HG02759 (cell line): ENCODE data around the gene TATDN3.
"Not testable (repeated sequence)": the region's sequence is repeated elsewhere in the genome, so short reads cannot be mapped to it uniquely, and the experiment has no call there.

Experiments
- ATAC-seq: cut with Tn5 transposase; IDR thresholded peaks from one replicate; pipeline ENCODE4 v1.9.1; 2021; ENCODE audit warnings: mild to moderate bottlenecking, moderate library complexity; ENCODE audit not compliant: unreplicated experiment

The TATDN3 gene

DNA sequence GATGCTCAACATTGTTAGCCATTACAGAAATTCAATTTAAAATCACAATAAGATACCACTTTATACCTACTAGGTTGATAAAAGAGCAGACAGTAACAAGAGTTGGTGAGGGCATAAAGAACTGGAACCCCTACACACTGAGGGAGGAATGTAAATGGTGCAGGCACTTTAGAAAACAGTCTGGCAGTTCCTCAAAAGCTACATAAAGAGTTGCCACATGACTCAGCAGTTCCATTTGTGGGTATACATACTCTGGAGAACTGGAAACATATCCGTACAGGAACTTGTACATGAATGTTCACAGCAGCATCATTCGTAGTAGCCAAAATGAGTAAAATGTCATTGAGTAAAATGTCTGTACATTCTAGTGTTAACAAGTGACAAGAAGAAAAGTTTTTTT is 17.1 kb upstream of the TATDN3 start:
- ATAC-seq = no peak

DNA sequence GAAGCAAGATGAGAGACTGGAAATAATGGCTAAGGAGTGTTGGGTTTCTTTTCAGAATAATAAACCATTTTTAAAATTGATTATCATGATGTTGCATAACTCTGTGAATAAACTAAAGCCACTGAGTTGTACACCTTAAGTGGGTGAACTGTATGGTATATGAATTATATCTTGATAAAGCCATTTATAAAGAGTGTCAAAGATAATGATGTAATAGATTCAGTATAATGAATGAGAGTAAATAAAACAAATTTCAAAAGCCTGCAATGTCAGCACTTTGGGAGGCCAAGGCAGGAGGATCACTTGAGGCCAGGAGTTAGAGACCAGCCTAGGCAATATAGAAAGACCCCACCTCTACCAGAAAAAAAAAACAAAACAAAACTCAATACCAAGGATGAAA is 16.5 kb upstream of the TATDN3 start:
- ATAC-seq = no peak

DNA sequence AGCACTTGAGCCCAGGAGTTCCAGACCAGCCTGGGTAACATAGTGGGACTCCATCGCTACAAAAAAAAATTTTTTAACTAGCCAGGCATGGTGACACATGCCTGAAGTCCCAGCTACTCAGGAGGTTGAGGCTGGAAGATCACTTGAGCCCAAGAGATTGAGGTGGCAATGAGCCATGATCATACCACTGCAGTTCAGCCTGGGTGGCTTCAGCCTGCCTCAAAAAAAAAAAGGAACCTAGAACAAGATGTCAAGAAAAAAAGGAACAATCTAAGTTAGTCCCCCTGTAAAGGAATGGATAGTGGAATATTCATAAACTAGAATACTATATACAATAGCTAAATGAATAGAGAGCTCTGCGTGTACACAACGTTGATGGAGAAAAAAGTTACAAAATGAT is 14.5 kb upstream of the TATDN3 start:
- no peak for ATAC-seq

GRCh38 chr1:212779086-212779485 is 12.6 kb upstream of the TATDN3 start:
- ATAC-seq = not testable (repeated sequence)

DNA sequence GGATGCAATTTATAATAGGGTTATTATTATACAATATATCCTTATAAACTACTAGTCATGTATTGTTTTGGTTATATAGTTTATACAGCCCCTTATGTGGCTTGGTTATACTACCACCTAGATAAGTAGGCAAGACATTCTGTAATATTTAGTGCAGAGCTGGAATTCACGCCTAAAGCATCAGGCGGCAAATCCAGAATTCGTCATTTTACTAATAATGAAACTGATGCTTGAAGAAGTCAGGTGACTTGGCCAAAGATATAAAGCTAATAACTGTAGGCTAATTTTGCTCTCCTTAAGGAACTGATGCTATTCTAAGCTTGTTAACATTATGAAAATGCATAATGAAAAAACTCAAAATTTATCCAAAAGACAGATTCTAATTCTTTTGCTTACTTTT is 10.9 kb upstream of the TATDN3 start:
- ATAC-seq = no peak

DNA sequence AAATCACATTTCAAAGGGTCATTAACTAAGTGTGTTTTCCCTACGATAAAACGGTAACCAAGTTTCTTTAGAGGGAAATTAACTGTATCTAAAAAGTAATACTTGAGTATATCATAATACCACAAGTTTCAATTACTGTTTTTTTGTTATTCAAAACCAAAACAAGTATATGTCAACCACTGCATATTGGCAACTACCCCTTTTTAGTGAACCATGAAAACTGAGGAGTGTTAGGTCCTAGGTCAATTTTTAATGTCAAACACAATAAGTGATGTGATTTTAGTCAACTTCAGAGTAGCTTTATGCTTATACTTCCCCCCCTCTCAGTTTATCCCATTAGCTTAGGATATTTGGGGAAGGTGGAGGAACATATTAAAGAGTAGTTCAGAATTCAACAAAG is 10.5 kb upstream of the TATDN3 start:
- ATAC-seq = no peak

DNA sequence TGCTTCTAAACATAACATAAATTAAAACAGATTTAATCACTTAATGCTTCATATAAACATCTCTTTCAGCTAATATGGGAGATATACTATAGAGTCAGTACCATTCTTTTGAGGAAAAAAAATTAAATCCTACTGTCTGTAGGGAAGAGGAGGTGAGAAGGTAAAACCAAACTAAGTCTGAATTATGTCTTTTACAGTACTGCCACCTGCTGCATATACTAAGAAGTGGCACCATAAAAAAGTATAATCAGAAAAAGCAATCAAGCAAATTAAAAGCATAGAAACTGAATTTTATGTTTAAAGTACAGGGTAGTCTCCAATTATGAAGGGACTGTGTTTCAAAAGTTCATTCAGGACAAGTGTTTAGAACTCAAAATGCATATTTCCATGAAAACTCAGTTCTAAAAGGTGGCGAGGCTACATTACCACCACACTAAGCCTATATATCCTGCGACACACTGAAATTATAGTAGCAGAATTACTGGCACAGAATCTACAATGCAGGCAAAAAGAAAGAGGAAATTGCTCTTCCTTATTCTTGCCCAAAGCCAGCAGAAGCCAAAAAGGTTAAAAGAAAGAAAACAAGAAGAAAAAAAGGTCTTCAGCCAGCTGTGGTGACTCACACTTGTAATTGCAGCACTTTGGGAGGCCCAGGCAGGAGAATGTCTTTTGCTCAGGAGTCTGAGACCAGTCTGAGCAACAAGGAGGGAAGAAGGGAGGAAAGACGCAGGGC is 9.1 kb upstream of the TATDN3 start:
- ATAC-seq = no peak

DNA sequence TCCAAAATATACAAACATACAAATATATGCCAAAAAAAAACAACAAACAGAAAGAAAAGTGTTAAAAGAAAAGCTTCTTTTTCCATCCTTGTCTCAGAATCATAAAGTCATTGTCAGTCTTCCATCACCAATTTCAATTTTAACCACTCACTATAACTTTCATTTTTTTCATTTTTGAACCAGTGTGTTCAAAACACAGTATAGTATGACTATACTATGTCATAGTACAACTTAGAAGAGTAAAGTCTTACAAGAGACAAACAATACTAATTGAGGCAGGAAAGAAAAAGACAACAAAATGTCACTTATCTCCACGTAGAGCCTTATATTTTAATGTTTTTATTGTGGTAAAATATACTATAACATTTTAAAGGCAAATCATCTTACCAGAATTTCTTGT is 7.7 kb upstream of the TATDN3 start:
- no peak for ATAC-seq

GRCh38 chr1:212785871-212786270 is 5.8 kb upstream of the TATDN3 start:
- no peak for ATAC-seq

- peak; percentile 41 for ATAC-seq
These were observed 426 bp upstream of the TATDN3 start for GRCh38 chr1:212791261-212791675.

DNA sequence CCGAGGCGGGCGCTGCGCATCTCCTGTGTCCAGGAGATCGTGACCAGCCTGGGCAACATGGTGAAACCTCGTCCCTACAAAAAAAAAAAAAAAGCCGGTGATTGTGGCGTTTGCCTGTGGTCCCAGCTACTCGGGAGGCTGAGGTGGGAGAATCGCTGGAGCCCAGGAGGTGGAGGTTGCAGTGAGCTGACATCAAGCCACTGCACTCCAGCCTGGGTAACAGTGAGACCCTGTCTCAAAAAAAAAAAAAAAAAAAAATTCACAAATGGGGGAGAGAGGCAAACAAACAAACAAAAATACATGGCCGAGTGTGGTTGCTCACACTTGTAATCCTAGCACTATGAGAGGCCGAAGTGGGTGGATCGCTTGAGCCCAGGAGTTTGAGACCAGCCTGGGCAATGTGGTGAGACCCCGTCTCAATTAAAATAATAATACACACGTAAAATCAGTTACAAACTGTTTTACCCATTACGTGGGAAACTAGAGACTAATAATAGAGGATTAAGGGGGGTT is 758 bp downstream of the TATDN3 start:
- ATAC-seq = no peak

DNA sequence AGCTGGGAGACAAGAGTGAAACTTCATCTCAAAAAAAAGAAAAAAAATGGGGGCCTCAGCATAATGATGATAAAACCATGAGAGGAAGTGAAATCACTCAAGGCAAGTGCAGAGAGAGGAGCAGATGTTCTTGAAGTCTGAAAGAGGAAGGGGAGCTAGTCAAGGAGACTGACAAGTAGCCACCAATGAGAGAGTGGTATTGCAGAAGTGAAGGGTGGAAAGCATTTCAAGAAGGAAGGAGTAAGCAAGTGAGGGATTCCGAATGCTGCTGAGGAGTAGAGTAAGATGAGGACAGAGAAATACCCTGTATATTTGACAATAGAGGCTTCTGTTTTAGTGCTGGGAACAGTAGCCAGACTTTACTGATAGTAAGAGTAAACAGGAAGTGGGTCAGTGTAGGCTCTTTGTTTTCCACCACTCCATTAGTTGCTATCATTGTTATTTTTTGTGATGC is 2.9 kb downstream of the TATDN3 start:
- peak; percentile 74 for ATAC-seq

DNA sequence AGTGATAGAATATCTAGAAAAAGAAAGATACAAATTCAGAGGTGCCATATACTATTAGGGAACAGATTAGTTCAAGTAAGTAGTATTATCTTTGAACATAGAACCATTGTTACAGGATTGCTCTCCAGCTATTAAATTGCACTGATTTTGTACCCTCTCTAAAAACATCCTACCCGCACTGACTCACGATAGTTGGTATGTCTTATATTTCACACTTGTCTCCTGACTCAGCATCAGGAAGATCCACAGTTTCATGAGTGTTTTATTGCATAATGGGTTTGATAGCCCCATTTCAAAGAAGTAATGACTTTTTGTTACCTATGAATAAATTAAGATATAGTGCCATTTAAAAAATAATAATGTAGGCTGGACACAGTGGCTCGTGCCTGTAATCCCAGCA is 6.0 kb downstream of the TATDN3 start:
- ATAC-seq = no peak

DNA sequence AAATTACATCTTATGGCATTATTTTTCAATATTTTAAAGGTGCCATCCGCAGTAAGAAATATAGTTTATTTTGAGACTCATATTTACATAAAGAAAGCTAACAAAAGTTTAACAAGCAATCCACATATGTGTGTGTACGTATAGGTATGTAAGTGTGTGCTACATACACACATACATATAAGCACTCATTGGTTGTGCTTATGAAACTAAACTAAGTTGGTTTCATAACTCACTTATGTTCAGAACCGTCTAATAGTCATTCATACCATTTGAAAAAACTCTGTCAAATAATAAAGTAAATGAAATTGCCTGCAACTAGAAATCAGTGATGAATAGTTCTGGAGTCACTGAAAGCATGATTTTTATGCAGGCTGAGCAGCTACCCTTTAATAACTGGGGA is 14.1 kb downstream of the TATDN3 start:
- no peak for ATAC-seq

DNA sequence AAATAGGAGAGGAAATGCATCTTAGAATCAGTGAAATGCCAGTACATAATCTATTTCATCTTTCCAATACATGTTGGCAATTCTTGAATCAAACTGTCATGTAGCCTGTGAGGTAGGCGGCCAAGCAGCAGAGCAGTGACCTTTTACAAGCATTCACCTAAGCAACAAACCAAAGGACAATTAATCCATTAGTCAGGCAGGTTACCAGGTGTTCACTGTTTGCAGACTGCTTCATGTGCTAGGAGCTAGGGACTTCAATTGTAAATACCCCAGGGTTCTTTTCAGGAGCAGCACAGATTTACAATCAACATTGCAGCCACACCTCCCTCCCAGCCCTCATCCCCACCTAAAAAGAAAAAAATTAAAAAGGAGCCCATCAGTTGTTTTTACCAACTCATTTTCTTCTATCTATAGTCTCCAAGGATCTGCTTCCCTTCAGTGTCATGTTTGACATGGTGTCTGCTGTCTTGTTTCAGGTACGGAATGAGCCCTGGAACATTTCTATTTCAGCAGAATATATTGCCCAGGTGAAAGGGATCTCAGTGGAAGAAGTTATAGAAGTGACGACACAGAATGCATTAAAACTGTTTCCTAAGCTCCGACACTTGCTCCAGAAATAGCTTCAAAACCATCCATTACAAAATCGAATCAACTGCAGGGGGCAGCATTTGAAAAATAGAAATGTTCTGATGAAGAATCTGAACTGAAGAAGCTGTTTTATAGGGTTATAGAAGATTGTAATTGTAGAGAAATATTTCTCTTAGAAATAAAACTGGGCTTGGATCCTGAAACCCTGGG is 23.0 kb downstream of the TATDN3 start:
- ATAC-seq = no peak

- ATAC-seq = no peak
These were observed 25.0 kb downstream of the TATDN3 start for GRCh38 chr1:212816567-212817278.

- peak; percentile 80 for ATAC-seq
These were observed 28.0 kb downstream of the TATDN3 start for GRCh38 chr1:212819726-212820125.

DNA sequence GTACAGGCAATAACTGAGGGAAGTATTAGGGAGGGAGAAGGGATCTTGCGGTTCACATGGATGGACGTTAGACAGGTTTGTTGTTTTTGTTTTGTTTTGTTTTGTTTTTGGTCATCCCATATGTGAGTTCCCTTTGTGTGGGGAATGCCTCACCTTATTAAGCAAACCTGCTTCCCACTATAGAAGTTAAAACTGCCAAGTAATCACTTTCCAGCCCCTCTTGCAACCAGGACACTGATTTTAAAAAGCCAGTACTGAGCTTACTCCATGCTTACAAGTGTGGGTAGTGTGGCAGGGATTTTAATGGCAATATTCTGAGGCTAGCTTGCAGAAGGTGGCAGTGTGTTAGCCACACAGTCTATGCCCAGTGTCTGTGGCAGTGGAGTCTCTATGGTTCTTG is 29.3 kb downstream of the TATDN3 start:
- ATAC-seq = no peak

- ATAC-seq = no peak
These were observed 31.3 kb downstream of the TATDN3 start for GRCh38 chr1:212822956-212823355.

GRCh38 chr1:212824201-212824600 is 32.5 kb downstream of the TATDN3 start:
- ATAC-seq = no peak

DNA sequence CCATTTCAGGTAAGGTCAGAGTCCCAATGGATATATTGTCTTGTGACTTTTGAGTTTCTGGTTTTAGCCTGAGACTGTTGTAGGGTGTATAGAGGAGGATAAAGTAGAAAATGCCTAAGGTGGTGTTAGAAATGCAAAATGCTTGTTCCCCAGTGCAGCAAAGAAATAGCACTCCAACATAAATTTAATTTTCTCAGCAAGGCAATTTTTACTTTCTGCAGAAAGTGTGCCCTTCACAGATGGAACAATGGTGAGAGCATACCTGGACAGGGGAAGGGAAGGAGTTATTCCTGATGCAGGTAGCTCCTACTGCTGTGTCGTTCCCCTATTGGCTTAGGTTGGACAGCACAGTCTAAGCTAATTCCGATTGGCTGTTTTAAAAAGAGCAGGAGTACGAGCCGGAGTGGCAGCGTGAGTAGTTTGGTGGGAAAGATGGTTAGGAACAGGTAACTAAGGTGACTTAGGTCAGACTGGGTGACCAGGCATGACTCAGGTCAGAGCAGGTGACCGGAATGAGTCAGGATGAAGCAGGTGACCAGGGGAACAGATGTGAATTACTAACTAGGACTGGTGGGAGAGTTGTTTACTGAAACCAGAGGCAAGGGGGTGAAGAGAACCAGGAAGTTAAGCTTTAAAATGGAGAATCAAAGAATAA is 34.2 kb downstream of the TATDN3 start:
- no peak for ATAC-seq
